K562 (cell line): ENCODE results near the gene PRSS1. TPM values are rescaled to one million over a fixed set of nuclear protein-coding genes. Genes with fewer than 3 reads are reported as not detected.

ENCODE experiments used
- BDP1 ChIP-seq: IDR thresholded peaks from 3 replicates; pipeline ENCODE4 v1.6.1; 2011; ENCODE audit not compliant: insufficient read length, insufficient read depth
- HNRNPUL1 ChIP-seq: fragments of 200-400 bp; formaldehyde crosslinking; IDR thresholded peaks from 2 replicates; pipeline ENCODE4 v1.6.1; 2017; ENCODE audit warnings: low read length
- RAD21 ChIP-seq, 2 experiments: fragments of 250-450 bp in 1 of 2; fragments of 450-650 bp in 1 of 2; sonication (Bioruptor Pico) in 1 of 2; formaldehyde crosslinking in 1 of 2; IDR thresholded peaks in 1 of 2; conservative IDR thresholded peaks in 1 of 2; 2 replicates each; pipeline versions ENCODE4 v1.4.0 to v1.8.0; 2020 to 2022; ENCODE audit warnings: mild to moderate bottlenecking in 2 of 2, moderate library complexity in 1 of 2
- SMC3 ChIP-seq: conservative IDR thresholded peaks from 2 replicates; pipeline ENCODE4 v1.6.1; 2011; ENCODE audit warnings: low read depth, low read length, improper control_type of control experiment; ENCODE audit not compliant: insufficient read depth
- STAT5B ChIP-seq: fragments of 250-450 bp; sonication (Bioruptor Pico); IDR thresholded peaks from 2 replicates; pipeline ENCODE4 v1.8.0; 2021; ENCODE audit warnings: mild to moderate bottlenecking, inconsistent platforms
- polyA plus RNA-seq, 8 experiments: library from polyadenylated mRNA; depleted of rRNA in 4 of 8; stranded (reverse) in 5 of 8; unstranded in 3 of 8; fragments of >200 nt; fragmentation: Nextera tagmentation in 2 of 8; fragmentation: Illumina TruSeq in 1 of 8; extraction: Ambion mirVana in 2 of 8; extraction: Trizol in 1 of 8; gene quantifications; 2 replicates each; pipeline versions ENCODE4 v1.2.1 to v1.2.3, GENCODE V29; 2011 to 2014; ENCODE audit warnings: inconsistent platforms in 1 of 8, missing spikeins in 1 of 8
- total RNA-seq, 7 experiments: library from RNA; depleted of rRNA in 6 of 7; stranded (reverse); fragments of >200 nt in 6 of 7; fragmentation: Illumina TruSeq in 2 of 7; extraction: Trizol in 2 of 7; gene quantifications; 2 replicates each; pipeline versions ENCODE4 v1.2.1 to v1.2.3, GENCODE V29; 2011 to 2021; ENCODE audit warnings: low replicate concordance in 1 of 7
- TF ChIP-seq, protein P1 (sequence below), 2 experiments: fragments of 450-650 bp; formaldehyde crosslinking in 1 of 2; IDR thresholded peaks; 2 replicates each; pipeline versions ENCODE4 v1.4.0 to v1.6.1; 2014 to 2020; ENCODE audit warnings: mild to moderate bottlenecking in 2 of 2, borderline replicate concordance in 1 of 2, low read depth in 1 of 2
- TF ChIP-seq, protein P2 (sequence below): sonication (generic); formaldehyde crosslinking; IDR thresholded peaks from 2 replicates; pipeline ENCODE4 v1.8.0; 2023; ENCODE audit warnings: mild to moderate bottlenecking, missing genetic modification reagents
- TF ChIP-seq, protein P3 (sequence below): IDR thresholded peaks from 2 replicates; pipeline ENCODE4 v1.6.1; 2012; ENCODE audit warnings: low read depth, low read length, improper control_type of control experiment, borderline replicate concordance
- TF ChIP-seq, protein P4 (sequence below): sonication (generic); formaldehyde crosslinking; IDR thresholded peaks from 2 replicates; pipeline ENCODE4 v1.8.0; 2022; ENCODE audit warnings: mild to moderate bottlenecking, missing genetic modification reagents

The PRSS1 gene
- total and polyA plus RNA-seq, 9 of the 15 experiments (the other 6 are each of a cell fraction or from before 2014, with no cell fraction given): 0.07 to 6.6 (median 0.20) TPM; not detected in 6

DNA sequence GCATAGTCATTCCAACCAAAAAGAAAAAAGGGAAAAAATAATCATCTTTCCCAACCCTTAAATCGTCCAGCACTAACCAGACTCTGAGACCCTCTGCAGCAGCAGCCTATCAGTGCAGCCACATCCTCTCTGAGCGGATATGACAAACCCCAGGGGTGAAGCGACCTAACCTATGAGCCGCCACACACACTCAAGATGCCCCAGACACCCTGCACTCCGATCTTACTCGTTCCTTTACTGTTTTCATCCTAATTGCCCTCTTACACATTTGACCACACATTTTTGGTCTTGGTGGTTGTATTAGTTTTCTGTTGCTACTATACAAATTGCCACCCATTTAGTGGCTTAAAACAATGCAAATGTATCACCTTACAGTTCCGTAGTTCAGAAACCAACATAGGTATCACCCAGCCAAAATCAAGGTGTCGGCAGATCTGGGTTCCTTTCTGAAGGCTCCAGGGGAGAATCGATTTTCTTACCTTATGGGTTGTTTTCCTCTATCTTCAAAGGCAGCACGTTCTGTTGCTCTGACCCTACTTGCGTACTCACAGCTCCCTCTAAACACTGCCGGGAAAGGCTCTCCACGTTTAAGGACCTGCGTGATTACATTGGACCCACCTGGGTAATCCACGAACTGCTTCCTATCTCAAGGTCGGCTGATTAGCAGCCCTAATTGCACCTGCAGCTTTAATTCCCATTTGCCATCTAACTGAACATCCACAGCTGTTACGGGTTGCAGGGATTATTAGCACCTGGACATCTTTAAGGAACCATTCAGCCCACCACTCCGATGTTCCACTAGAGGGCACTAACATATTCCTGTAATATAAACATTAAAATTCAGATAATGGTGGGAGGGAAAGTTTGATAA lies 37.3 kb upstream of the PRSS1 start (continued):
- TF ChIP-seq, protein P1, sequence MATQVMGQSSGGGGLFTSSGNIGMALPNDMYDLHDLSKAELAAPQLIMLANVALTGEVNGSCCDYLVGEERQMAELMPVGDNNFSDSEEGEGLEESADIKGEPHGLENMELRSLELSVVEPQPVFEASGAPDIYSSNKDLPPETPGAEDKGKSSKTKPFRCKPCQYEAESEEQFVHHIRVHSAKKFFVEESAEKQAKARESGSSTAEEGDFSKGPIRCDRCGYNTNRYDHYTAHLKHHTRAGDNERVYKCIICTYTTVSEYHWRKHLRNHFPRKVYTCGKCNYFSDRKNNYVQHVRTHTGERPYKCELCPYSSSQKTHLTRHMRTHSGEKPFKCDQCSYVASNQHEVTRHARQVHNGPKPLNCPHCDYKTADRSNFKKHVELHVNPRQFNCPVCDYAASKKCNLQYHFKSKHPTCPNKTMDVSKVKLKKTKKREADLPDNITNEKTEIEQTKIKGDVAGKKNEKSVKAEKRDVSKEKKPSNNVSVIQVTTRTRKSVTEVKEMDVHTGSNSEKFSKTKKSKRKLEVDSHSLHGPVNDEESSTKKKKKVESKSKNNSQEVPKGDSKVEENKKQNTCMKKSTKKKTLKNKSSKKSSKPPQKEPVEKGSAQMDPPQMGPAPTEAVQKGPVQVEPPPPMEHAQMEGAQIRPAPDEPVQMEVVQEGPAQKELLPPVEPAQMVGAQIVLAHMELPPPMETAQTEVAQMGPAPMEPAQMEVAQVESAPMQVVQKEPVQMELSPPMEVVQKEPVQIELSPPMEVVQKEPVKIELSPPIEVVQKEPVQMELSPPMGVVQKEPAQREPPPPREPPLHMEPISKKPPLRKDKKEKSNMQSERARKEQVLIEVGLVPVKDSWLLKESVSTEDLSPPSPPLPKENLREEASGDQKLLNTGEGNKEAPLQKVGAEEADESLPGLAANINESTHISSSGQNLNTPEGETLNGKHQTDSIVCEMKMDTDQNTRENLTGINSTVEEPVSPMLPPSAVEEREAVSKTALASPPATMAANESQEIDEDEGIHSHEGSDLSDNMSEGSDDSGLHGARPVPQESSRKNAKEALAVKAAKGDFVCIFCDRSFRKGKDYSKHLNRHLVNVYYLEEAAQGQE (IDR thresholded peaks at IDR 0.05; ENCODE audit: borderline replicate concordance): peak; percentile 25; the same call in 1 of the 2 replicates
- TF ChIP-seq, protein P1 (CRISPR knock-in tag; IDR thresholded peaks at IDR 0.05; ENCODE audit: low read depth): no peak
- TF ChIP-seq BDP1: no peak
- TF ChIP-seq, protein P2, sequence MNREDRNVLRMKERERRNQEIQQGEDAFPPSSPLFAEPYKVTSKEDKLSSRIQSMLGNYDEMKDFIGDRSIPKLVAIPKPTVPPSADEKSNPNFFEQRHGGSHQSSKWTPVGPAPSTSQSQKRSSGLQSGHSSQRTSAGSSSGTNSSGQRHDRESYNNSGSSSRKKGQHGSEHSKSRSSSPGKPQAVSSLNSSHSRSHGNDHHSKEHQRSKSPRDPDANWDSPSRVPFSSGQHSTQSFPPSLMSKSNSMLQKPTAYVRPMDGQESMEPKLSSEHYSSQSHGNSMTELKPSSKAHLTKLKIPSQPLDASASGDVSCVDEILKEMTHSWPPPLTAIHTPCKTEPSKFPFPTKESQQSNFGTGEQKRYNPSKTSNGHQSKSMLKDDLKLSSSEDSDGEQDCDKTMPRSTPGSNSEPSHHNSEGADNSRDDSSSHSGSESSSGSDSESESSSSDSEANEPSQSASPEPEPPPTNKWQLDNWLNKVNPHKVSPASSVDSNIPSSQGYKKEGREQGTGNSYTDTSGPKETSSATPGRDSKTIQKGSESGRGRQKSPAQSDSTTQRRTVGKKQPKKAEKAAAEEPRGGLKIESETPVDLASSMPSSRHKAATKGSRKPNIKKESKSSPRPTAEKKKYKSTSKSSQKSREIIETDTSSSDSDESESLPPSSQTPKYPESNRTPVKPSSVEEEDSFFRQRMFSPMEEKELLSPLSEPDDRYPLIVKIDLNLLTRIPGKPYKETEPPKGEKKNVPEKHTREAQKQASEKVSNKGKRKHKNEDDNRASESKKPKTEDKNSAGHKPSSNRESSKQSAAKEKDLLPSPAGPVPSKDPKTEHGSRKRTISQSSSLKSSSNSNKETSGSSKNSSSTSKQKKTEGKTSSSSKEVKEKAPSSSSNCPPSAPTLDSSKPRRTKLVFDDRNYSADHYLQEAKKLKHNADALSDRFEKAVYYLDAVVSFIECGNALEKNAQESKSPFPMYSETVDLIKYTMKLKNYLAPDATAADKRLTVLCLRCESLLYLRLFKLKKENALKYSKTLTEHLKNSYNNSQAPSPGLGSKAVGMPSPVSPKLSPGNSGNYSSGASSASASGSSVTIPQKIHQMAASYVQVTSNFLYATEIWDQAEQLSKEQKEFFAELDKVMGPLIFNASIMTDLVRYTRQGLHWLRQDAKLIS (CRISPR knock-in tag): no peak
- TF ChIP-seq SMC3: peak; percentile 35; the same call in 1 of the 2 replicates
- TF ChIP-seq, protein P3, sequence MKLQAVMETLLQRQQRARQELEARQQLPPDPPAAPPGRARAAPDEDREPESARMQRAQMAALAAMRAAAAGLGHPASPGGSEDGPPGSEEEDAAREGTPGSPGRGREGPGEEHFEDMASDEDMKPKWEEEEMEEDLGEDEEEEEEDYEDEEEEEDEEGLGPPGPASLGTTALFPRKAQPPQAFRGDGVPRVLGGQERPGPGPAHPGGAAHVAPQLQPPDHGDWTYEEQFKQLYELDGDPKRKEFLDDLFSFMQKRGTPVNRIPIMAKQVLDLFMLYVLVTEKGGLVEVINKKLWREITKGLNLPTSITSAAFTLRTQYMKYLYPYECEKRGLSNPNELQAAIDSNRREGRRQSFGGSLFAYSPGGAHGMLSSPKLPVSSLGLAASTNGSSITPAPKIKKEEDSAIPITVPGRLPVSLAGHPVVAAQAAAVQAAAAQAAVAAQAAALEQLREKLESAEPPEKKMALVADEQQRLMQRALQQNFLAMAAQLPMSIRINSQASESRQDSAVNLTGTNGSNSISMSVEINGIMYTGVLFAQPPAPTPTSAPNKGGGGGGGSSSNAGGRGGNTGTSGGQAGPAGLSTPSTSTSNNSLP: peak; percentile 77; the same call in 1 of the 2 replicates
- no peak for TF ChIP-seq HNRNPUL1
- TF ChIP-seq, protein P4, sequence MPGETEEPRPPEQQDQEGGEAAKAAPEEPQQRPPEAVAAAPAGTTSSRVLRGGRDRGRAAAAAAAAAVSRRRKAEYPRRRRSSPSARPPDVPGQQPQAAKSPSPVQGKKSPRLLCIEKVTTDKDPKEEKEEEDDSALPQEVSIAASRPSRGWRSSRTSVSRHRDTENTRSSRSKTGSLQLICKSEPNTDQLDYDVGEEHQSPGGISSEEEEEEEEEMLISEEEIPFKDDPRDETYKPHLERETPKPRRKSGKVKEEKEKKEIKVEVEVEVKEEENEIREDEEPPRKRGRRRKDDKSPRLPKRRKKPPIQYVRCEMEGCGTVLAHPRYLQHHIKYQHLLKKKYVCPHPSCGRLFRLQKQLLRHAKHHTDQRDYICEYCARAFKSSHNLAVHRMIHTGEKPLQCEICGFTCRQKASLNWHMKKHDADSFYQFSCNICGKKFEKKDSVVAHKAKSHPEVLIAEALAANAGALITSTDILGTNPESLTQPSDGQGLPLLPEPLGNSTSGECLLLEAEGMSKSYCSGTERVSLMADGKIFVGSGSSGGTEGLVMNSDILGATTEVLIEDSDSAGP: 0 out of 2 replicates have a peak, but pooled peaks have one; percentile 42
- TF ChIP-seq RAD21 (CRISPR knock-in tag; conservative IDR thresholded peaks at IDR 0.05 in 1 of 2, IDR thresholded peaks at IDR 0.05 in 1 of 2): peak; percentile 35 to 51
- TF ChIP-seq STAT5B (CRISPR knock-in tag): no peak
- TF ChIP-seq, all 486 proteins: peak for 8
